Hematopoietic multipotent progenitor cell (in vitro differentiated cells): ENCODE data around the gene RAE1. TPM values are rescaled to one million over a fixed set of nuclear protein-coding genes. Genes with fewer than 3 reads are reported as not detected.

Source experiments
- DNase-seq, 3 donors: peaks; one replicate each; pipeline ENCODE4 v3.0.0-alpha.2; 2011 to 2015; ENCODE audit warnings: low read depth in 2 of 3, low spot score in 2 of 3
- small RNA-seq: library from RNA; depleted of rRNA; stranded (forward); fragments of <200 nt; gene quantifications from one replicate; pipeline ENCODE3, GENCODE V24; 2012
- total RNA-seq: library from RNA; depleted of rRNA; stranded (reverse); fragments of >200 nt; gene quantifications from one replicate; pipeline ENCODE4 v1.2.3, GENCODE V29; 2012

Gene RAE1
- total RNA-seq, 1 donor, result 22.4 TPM

DNA sequence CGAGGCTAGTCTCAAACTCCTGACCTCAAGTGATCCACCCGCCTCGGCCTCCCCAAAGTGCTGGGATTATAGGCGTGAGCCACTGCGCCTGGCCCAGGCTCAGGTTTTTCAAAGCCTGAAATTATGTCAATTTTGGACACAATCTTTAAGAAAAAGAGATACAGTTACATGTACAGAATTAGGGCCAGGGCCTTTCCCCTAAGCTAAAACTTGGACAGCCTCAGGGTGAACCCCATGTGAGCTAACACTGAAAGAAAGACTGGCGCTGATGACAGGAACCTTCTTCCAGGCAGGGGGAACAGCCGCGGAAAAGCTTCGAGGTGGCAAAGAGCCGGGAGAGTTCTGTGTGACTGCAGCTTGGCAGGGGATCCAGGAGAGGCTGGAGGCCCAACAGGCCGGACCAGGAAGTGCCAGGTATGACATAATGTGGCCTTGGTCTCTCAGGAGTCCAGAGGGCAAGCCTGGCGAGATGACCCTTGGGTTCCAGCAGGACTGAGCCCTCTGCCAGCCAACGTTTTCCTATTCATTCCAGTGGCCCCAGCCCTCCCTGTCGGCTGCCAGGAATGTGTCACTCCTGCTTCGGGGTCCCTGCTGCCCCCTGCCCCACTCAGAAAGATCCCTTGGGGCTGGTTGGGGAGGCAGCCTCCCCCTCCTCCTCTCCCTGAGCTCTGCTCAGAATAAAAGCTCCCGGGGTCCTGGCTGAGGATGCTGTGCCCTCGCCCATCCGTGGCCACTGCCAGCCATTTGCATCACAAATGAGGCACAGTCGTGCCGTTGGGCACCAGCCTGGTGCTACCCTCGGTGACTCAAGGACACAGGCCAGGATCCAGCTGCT is 77.5 kb downstream of the RAE1 start:
- no peak for DNase-seq

Small RNA genes lying within 50 kb of the gene (small RNA-seq; reads per million reads assigned to genes)
- not detected for gene MIR4325
- gene RF00019, result not detected
- not detected for gene RPL39P39

Other genes with a start within 250 kb of the RAE1 start
- gene BMP7, start 84.6 kb upstream of the RAE1 start, total RNA-seq, result not detected
- not detected for gene SPO11, start 21.5 kb upstream of the RAE1 start, total RNA-seq
- gene RBM38, start 40.1 kb downstream of the RAE1 start, total RNA-seq, result 63.3 TPM
- not detected for gene CTCFL, start 173.9 kb downstream of the RAE1 start, total RNA-seq
- gene PCK1, start 209.9 kb downstream of the RAE1 start, total RNA-seq, result not detected